Stimulated activated CD8-positive, alpha-beta memory T cell treated with anti-CD3 and anti-CD28 coated beads, Interleukin-2, amount 100 ng/mL, for 1 hour (primary cell): ENCODE data around the gene PRR4.

Experiments used
- DNase-seq, 2 donors: peaks; one replicate each; pipeline ENCODE4 v3.0.0-alpha.2; 2020; ENCODE audit warnings: low read depth in 2 of 2

Gene PRR4

GRCh38 chr12:10849425-10849878 is at the start of gene PRR4:
Gene PRR4 (minus strand): TSS chr12:10849475. CDS start chr12:10849437, 38 bp downstream.
- DNase-seq = no peak

DNA sequence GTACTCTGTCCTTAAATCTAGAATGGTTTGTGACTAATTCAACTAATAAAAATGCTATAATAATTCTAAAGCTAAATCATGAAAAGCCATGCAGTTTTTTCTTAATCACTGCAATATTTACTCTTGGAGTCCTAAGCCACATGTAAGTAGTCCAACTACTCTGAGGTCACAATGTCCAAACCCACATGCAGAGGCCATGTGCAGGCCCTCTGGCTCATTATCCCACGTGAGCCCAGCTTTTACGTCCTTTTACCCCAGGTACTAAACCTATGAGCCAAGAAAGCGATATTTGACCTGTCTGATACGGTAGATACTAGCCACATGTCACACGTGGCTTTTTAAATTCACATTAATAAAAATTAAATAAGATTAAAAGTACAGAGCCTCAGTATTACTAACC is 47.6 kb upstream of the PRR4 start:
- no peak for DNase-seq

GRCh38 chr12:10891937-10892336 is 42.7 kb upstream of the PRR4 start:
- DNase-seq = no peak

DNA sequence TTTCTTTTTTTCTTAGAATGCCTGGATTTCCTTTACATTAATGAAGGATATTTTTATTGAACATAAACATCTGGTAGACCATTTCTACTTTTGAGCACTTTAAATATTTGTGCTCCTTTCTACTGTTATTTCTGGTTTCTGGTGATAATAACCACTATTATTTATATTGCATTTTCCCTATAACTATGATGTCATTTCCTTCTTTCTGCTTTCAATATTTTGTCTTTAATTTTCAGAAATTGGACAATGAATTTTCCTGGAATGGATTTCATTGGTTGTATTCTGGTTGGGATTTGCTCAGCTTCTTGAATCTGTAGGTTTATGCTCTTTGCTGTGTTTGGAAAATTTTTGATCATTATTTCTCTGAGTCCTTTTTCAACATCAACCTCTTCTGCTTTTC is 40.0 kb upstream of the PRR4 start:
- no peak for DNase-seq

DNA sequence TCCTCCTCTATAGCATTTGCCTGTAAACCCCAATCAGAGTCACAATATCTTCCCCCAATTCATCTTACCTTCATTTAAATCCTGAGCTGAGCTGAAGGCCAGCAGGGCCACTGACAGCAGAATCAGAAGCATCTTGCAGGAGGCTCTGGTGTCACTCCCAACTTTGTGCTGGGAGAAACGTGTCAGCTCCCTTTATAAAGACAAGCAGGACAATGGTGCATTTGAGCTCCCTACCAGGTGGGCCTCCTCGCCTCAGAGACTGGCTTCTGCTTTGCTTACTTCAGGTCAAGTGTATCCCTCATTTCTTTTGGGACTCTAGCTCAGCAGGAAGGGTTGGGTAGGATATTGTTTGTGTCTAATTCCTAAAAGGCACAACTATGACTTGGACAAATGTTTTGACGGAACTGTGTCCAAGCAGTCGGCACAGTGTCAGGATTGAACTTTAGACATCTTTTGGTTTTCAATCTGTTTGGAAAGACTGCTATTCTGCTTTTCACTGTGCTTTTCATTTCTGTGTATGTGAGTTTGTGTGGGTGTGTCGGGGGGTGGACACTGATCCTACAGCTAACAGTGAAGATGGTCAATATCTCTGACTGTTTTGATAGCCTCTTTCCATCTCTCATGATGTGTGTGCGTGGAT is 34.9 kb upstream of the PRR4 start, which contains the start of gene PRH1:
Gene PRH1 (minus strand): TSS at position 170 of the 640 bp plus-strand sequence. CDS start 38 bp downstream, at position 132.
- DNase-seq = no peak

DNA sequence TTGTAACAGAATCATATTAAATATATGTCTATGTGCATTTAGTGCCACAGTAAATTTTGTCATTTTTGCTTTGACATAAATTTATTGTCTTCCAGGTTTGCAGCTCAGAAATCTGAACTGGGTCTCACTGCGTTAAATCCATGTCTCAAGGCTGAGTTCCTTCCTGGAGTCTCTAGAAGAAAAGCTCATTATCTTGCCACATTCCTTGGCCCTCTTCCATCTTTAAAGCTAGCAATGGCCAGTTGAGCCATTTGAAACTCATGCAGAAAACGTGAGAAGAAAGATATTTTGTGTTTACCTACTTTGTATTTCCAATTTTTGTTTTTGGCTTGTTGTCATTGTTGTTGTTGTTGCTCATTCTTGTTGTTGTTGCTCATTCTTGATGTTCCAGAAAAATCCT is 24.1 kb upstream of the PRR4 start:
- no peak for DNase-seq

DNA sequence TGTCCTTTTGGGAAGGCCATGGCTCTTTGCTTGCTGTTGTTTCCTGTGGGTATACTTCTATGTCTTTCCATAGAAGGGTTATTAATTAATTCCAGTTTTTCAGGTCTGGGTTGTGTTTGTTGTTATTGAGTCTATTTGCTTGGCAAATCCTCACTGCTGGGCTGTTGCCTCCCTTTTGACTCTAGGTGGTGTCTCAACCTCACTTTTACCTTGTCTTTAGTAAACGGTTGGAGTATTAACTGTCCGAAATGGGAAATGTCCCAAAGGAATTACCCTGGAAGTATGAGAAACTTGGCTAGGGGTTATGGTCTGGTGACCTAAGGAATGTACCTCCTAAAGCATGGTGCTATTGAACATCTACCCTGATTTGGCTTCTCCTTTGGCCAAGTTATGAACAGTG is 18.1 kb upstream of the PRR4 start:
- no peak for DNase-seq

GRCh38 chr12:10863512-10864218 is 14.4 kb upstream of the PRR4 start:
- no peak for DNase-seq

DNA sequence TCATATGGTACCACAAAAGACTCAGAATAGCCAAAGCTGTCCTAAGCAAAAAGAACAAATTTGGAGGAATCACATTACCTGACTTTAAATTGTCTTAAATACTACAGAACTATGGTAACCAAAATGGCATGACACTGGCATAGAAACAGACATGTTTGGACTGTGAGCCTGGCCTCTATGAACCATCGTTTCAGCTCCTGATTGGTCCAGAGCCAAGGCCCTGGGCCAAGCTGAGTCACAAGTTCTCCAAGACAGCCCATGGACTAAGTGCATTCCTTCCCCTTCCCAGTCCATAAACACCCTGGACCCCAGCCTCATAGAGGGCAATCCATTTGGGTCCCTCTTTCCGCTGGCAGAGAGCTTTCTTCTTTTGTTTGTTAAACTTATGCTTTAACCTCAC is 12.1 kb upstream of the PRR4 start:
- DNase-seq = no peak

DNA sequence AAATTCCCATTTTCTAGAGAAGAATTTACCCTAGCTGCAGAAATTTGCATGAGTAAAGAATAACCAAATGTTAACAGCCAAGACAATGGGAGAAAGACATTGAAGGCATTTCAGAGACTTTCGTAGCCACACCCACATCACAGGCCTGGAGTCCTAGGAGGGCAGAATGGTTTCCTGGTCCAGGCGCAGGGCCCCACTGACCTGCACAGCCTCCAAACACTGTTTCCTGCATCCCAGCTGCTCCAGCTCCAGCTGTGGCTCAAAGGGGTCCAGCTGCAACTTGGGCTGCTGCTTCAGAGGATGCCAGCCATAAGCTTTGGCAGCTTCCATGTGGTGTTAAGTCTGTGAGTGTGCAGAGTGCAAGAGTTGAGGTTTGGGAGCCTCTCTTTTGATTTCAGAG is 6.5 kb upstream of the PRR4 start:
- DNase-seq = no peak

- DNase-seq = no peak
Observed at GRCh38 chr12:10853776-10854175, 4.5 kb upstream of the PRR4 start.

DNA sequence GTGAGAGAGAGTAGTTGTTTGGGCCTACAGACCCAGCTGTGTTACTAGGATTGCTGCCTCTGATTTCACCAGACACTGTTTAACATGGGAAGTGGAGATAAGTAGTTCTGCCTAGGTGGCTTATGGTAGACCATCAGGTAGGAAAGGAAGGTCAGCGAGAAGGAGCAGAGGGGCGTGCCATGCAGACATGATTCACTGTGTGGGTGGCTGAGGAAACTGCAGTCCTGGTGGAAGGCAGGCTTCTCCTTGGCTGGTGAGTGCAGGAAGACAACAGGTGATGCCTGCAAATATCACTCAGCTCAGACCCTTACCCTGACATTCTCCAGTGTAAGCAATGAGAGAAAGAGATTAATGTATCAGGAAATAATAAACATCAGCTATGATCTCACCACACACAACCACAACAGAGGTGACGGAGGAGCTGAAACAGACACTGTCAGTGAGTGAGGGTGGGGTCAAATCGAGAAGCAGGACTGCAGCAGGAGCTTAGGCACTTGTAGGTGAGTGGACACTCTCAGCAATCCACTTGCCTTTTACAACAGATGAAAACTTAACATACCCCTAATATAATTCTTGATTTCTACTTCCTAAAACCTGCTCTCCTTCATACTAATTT is 2.1 kb upstream of the PRR4 start:
- DNase-seq = no peak

DNA sequence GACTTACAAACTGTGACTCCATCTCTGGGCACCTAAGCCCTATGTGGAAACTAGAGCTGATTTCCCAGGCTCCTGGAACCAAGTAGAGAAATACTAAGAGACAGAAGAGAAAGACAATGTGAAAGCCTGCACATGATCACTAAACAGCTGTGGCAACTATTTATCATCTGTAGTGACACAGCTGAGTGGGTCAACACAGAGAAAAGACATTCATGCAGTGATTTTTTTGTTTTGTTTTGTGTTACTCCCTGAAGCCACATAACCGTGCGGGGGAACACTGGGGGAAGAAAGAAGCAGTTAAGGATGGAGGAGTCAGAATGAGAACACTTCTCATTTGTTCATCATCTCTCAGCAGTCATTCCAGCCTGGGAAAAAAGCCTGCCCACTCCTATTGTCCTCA is 1.5 kb downstream of the PRR4 start:
- no peak for DNase-seq

DNA sequence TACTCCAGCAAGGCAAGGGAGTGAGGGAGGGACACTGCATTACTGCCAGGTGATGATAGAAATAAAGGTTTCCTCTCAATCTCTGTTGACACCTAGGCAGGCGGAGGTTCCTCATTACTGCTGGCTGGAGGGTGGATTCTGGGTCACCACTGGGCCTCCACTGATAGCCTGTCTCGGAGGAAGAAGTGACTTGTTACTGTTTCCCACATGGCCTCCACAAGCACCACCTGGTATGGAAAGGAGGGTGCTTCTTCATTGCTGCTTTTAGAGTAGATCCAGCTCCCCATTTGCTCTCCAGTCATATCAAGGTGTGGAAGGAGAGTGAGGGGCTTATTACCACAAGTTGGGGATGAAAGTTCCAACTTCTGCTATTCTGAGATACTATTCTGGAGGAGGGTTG is 6.4 kb downstream of the PRR4 start:
- DNase-seq = no peak

GRCh38 chr12:10838461-10838860 is 10.8 kb downstream of the PRR4 start:
- no peak for DNase-seq

DNA sequence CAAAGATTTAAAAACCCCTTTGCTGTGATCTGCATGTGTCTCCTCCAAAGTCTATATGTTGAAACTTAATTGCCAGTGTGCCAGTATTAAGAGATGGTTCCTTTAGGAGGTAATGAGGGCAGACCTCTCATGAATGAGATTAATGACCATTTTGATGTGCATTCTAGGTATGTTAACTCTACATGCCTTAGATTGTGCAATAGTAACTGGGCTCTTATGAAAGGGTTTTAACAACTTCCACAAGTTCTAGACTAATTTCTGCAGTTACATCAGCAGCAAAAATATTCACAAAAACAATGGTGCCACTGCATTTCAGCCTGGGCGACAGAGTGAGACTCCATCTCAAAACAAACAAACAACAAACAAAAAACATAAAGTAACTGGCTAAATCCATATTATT is 19.3 kb downstream of the PRR4 start:
- DNase-seq = no peak

DNA sequence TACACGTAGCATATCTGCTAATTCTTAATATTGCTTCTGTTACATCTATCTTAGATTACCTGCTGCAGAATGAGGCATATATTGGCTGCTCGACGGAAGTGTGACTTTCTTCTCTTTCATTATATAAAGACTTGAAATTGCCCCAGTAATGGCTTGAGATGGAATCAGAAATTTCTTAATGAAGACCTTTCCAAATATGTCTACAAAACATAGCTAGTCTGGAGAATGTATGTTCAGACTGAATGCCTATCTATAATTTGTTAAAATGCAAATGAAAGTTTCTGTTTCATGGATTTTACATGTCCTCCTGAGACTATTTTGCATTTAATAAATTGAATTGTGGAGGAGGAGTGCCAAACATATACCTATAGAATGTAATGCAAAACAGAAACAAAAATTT is 23.0 kb downstream of the PRR4 start, which contains the start of gene TAS2R10:
Gene TAS2R10 (minus strand): TSS at position 101 of the 400 bp plus-strand sequence. CDS start 89 bp downstream, at position 12.
- DNase-seq = no peak

- DNase-seq = no peak
Observed at GRCh38 chr12:10824957-10825356, 24.3 kb downstream of the PRR4 start.

DNA sequence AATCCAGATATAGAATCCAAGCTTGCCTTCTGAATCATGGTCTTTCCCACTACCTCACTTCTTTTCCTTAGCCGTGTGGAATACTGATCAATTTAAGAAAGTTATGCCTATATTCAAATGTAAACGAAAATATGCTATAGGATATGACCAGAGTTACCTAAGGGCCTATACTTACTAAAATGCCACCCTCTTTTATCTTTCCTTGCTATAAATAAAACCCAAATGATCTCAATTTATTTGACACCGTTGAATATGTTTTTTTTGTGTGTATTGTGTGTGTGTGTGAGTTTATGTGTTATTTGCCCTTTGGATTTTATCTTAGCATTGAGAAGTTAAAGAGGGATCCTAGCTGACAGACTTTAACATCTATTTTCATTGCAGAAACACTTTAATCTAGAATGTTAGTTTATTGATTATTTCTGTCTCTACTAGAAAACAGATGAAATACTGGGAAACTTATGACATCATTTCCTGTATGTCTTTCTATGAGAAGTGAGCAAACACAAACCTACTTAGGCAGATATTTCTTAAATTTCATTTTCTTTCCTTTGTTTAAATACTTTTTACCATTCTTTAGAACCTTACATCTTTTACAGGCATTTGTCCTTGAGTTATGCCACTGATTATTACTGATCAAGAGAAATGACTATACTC is 37.3 kb downstream of the PRR4 start:
- no peak for DNase-seq

- DNase-seq = no peak
Observed at GRCh38 chr12:10810068-10810467, 39.2 kb downstream of the PRR4 start, which contains the start of gene TAS2R9. Gene TAS2R9 (minus strand): TSS chr12:10810168. CDS start chr12:10810075, 93 bp downstream.

DNA sequence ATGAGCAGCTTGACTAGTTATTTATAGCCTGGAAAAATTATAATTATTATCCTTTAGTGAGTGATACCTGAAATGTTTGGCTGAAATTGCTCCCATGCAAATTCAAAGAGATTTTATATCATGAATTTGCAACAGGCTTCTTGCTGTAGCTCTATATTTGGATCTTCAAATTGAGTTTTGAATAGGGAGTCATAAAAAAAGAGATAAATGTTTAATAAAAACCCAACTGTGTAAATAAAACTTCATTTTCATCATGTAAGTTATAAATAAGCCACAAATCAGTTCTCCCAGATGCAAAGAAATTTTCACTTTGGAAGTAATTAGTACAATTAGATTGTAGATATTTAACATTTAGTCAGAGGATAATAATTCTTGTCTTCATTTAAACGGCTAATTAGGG is 42.1 kb downstream of the PRR4 start, which contains the start of gene TAS2R8:
Gene TAS2R8 (minus strand): TSS at position 101 of the 400 bp plus-strand sequence. CDS start 306 bp downstream, outside the sequence.
- DNase-seq = no peak

DNA sequence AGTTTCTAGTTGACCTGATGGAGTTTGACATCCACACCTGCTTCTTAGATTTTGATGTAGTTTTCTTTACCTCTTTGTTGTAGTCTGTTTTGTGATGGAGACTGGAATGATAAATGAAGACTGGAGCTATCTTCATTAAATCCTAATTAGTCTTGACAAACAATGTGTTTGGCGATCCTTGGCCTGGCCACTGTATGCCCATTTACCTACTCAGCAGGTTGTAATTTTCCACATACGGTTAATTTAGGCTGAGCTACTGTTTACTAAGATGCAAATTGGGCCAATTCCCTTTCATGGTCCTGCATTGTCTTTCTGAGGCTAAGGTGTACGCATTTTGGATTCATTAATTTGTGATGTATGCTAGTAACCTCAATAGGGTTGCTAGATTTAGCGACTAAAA is 46.7 kb downstream of the PRR4 start, which contains the start of gene TAS2R7:
Gene TAS2R7 (minus strand): TSS at position 41 of the 400 bp plus-strand sequence. CDS start 57 bp downstream, outside the sequence.
- DNase-seq = no peak
